Left forelimb (tissue), 1 donor: Measurements from ENCODE around the gene SLC45A2.
"Not testable (repeated sequence)": the region's sequence is repeated elsewhere in the genome, so short reads cannot be mapped to it uniquely, and the experiment has no call there.

ENCODE experiments used
- DNase-seq: peaks from one replicate; pipeline ENCODE4 v3.0.0-alpha.2; 2018; ENCODE audit warnings: low spot score

The SLC45A2 gene

GRCh38 chr5:33929925-33930690 is 54.4 kb downstream of the SLC45A2 start:
- DNase-seq = no peak

- DNase-seq = no peak
Measured at GRCh38 chr5:33928283-33928682, 56.2 kb downstream of the SLC45A2 start.

GRCh38 chr5:33927685-33928084 is 56.8 kb downstream of the SLC45A2 start:
- DNase-seq = no peak

DNA sequence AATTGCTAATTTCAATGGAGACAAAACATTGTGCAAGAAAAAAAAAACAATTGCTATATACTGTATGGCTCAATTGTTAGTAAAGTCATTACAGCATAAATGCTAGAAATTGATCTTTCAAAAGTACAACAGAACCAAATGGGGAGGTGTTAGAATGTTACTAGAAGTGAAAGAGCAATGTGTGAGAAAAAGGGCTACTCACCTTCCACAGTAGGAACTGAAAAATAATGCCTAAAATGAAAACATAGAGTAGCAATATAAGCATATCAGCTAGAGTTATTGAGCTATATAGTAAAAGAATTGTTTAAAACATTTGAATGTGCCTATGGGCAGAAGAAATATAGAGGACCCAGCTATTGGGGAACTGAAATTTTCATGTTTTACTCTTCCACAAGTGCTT is 59.2 kb downstream of the SLC45A2 start:
- DNase-seq = no peak

GRCh38 chr5:33921002-33921401 is 63.5 kb downstream of the SLC45A2 start:
- DNase-seq = no peak

DNA sequence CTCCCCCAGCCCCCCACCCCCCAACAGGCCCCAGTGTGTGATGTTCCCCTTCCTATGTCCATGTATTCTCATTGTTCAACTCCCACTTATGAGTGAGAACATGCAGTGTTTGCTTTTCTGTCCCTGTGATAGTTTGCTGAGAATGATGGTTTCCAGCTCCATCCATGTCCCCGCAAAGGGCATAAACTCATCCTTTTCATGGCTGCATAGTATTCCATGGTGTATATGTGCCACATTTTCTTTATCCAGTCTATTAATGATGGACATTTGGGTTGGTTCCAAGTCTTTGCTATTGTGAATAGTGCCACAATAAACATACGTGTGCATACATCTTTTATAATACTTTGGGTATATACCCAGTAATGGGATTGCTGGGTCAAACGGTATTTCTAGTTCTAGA is 69.6 kb downstream of the SLC45A2 start:
- not testable (repeated sequence) for DNase-seq

- not testable (repeated sequence) for DNase-seq
Measured at GRCh38 chr5:33906248-33906647, 78.2 kb downstream of the SLC45A2 start.

DNA sequence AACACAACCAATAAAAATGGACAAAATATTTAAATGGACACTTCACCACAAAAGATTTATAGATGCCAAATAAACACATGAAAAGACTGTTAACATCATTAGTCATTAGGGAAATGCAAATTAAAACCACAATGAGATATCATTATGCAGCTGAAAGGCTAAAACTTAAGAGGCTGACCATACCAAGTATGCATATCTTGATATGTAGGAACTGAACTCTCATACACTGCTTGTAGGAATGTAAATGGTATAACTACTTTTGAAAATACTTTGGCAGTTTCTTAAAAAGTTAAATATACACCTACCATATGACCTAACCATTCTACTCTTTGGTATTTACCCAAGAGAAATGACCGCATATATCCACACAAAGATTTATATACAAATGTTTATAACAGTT is 79.1 kb downstream of the SLC45A2 start:
- no peak for DNase-seq

DNA sequence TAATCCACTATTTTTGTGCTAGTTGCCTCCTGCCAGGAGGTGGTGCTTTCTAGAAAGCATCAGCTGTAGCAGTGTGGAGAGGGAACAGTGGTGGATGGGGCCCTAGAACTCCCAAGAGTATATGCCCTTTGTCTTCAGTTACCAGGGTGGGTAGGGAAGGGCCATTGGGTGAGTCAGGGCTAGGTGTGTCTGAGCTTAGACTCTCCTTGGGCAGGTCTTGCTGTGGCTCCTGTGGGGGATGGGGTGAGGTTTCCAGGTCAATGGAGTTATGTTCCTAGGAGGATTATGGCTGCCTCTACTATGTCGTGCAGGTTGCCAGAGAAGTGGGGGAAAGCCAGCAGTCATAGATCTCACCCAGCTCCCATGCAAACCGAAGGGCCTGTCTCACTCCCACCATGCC is 81.4 kb downstream of the SLC45A2 start:
- no peak for DNase-seq

DNA sequence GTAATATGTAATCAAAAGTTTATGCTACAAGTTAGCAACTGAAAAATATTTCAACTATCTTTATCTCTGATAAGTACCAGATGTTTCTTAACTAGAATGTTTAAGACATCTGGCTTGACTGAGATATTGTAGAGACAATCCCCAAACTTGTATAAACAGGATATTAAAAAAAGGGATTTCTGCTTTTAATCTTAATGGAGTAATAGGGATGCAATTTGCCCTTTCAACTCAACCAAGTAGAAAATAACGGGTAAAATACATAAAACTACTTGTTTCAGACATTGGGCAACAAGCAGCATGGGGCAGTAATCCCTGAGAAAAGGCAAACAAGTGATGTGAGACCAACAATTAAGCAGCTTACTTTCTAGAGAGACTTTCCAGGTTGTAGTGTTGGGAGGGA is 83.3 kb downstream of the SLC45A2 start:
- no peak for DNase-seq
